Measurements from ENCODE around the gene PTPRN2.

PTPRN2 gene

DNA sequence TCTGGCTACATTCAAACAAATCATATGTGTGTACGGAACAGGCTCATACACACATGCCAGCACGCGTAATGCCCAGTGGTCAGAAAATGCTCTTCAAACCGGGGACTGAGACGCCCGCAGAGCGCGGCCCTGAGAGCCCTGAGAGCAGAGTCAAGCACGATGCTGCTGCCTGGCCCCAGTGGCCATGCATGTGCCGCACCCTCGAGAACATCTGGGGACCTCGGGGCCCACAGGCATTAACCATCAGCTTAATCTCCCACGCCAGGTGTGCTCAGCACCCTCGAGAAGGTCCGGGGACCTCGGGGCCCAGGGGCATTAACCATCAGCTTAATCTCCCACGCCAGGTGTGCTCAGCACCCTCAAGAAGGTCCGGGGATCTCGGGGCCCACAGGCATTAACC is 163.1 kb downstream of the PTPRN2 start:
- DNase-seq (ENCODE audit: low read depth): no peak
- TF ChIP-seq, protein P1, sequence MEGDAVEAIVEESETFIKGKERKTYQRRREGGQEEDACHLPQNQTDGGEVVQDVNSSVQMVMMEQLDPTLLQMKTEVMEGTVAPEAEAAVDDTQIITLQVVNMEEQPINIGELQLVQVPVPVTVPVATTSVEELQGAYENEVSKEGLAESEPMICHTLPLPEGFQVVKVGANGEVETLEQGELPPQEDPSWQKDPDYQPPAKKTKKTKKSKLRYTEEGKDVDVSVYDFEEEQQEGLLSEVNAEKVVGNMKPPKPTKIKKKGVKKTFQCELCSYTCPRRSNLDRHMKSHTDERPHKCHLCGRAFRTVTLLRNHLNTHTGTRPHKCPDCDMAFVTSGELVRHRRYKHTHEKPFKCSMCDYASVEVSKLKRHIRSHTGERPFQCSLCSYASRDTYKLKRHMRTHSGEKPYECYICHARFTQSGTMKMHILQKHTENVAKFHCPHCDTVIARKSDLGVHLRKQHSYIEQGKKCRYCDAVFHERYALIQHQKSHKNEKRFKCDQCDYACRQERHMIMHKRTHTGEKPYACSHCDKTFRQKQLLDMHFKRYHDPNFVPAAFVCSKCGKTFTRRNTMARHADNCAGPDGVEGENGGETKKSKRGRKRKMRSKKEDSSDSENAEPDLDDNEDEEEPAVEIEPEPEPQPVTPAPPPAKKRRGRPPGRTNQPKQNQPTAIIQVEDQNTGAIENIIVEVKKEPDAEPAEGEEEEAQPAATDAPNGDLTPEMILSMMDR (IDR thresholded peaks at IDR 0.05; ENCODE audit: low read depth, low read length): no peak
- TF ChIP-seq, protein P2, sequence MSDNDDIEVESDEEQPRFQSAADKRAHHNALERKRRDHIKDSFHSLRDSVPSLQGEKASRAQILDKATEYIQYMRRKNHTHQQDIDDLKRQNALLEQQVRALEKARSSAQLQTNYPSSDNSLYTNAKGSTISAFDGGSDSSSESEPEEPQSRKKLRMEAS (IDR thresholded peaks at IDR 0.05; ENCODE audit: low read depth, low read length): no peak
- TF ChIP-seq POLR2A (IDR thresholded peaks at IDR 0.05; ENCODE audit: extremely low read depth, insufficient read length): no peak
- TF ChIP-seq MYC (IDR thresholded peaks at IDR 0.05; ENCODE audit: low read depth, low read length): no peak
- H3K4me3 ChIP-seq (ENCODE audit: low read depth, low read length): no peak overlapping the region

DNA sequence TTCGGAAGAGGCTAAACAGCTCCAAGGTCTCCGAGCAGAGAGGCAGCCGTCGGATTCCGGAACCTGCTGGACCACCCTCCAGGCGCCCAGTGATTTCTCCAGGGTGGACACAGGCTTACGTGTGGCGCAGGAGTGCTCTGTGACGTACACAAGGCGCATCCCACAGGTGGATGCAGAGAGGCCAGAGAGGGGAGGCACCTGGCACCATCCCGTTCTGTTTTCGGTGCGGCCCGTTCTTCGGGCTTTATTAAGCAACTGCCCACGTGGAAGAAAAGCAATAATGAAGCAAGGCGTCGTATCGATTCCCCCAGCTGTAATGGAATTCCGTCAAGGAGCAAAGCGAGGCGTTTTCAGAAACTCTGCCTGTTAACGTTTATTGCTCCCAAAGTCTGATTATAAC is 163.6 kb downstream of the PTPRN2 start:
- no peak for DNase-seq (ENCODE audit: low read depth)
- TF ChIP-seq POLR2A (IDR thresholded peaks at IDR 0.05; ENCODE audit: extremely low read depth, insufficient read length) (no peak), MYC (IDR thresholded peaks at IDR 0.05; ENCODE audit: low read depth, low read length) (no peak)
- TF ChIP-seq, protein P2 (IDR thresholded peaks at IDR 0.05; ENCODE audit: low read depth, low read length): no peak
- TF ChIP-seq, protein P1 (IDR thresholded peaks at IDR 0.05; ENCODE audit: low read depth, low read length): no peak
- H3K4me3 ChIP-seq (ENCODE audit: low read depth, low read length): no peak overlapping the region

DNA sequence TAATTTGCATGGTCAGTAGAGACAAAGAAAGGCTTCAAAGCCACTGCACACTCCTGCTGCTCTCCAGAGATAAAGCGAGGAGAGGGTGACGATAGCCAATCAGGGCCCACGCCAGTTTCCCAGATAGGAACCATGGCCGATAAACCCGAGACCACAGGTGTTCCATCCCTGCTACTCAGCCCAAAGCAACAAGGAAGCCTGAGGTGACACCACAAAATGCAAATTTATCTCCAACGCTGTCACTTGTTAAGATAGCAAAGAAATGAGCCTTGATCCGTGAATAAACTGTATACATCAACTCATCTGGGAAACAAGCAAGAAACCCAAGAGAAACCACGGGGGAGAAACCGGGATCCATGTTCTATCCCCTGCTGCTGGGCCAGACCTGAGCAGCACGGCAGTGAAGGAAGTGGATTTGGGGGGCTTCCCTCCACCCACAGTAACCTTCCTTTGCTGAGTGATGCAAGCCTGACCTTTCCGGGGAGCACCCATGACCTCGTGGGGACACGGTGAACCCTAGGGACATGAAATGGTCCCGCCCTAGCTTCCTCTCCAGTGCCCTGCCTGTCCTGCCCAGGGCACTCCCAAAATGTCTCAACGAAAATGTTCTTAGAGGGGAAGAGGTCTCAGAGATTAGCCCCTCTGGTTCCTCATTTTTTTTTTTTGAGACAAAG is 164.6 kb downstream of the PTPRN2 start:
- H3K4me3 ChIP-seq (ENCODE audit: low read depth, low read length): no peak overlapping the region
- DNase-seq (ENCODE audit: low read depth): peak; percentile 72
- TF ChIP-seq POLR2A (IDR thresholded peaks at IDR 0.05; ENCODE audit: extremely low read depth, insufficient read length) (no peak), MYC (IDR thresholded peaks at IDR 0.05; ENCODE audit: low read depth, low read length) (no peak)
- TF ChIP-seq, protein P1 (IDR thresholded peaks at IDR 0.05; ENCODE audit: low read depth, low read length): no peak
- TF ChIP-seq, protein P2 (IDR thresholded peaks at IDR 0.05; ENCODE audit: low read depth, low read length): no peak

DNA sequence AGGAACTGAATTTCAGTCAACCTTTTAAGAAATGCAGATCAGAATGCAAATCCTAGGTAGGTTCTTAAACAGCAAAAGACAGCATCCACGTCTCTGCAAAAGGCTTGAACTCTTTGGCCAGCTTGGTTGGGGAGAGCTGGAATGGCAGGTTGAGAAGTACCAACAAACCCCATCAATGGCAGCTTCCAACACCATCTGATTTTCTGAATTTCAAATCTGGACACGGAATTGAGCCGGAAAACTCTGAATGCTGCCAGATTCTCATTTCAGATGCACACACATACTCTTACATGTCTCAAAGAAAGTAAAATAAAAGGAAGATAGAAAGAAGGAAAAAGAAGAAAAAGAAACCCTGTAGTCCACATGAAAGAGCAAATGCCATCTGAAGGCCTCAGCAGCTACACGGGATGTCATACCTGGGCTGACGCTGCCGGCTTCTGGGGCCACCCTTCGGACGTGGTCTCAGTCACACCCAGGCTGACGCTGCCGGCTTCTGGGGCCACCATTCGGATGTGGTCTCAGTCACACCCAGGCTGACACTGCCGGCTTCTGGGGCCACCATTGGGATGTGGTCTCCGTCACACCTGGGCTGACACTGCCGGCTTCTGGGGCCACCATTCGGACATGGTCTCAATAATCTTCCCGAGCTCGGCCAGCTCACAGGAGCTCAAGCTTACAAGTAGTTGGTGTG is 165.3 kb downstream of the PTPRN2 start:
- no peak overlapping the region for H3K4me3 ChIP-seq (ENCODE audit: low read depth, low read length)
- no peak for DNase-seq (ENCODE audit: low read depth)
- TF ChIP-seq, protein P2 (IDR thresholded peaks at IDR 0.05; ENCODE audit: low read depth, low read length): no peak
- TF ChIP-seq, protein P1 (IDR thresholded peaks at IDR 0.05; ENCODE audit: low read depth, low read length): no peak
- no peak for TF ChIP-seq POLR2A (IDR thresholded peaks at IDR 0.05; ENCODE audit: extremely low read depth, insufficient read length)
- no peak for TF ChIP-seq MYC (IDR thresholded peaks at IDR 0.05; ENCODE audit: low read depth, low read length)

DNA sequence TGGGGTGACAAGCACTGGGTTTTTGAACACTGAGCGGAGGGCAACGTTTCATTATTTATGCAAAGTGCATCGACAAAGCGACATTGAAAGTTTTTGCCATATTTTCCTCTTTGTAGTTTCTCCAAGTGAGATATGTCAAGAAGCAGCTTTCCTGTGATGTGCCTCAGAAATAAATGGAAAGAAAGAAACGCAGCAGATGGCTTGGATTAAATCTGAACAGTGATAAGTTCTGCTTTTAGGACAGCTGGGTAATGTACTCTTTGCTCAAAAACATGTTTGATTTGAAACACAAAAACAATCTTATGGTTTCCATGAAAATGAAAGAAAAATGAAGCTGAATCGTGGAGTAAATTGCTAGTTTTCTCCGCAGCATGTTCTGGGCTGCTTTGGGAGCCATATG is 166.3 kb downstream of the PTPRN2 start:
- TF ChIP-seq, protein P1 (IDR thresholded peaks at IDR 0.05; ENCODE audit: low read depth, low read length): no peak
- TF ChIP-seq POLR2A (IDR thresholded peaks at IDR 0.05; ENCODE audit: extremely low read depth, insufficient read length) (no peak), MYC (IDR thresholded peaks at IDR 0.05; ENCODE audit: low read depth, low read length) (no peak)
- TF ChIP-seq, protein P2 (IDR thresholded peaks at IDR 0.05; ENCODE audit: low read depth, low read length): no peak
- no peak for DNase-seq (ENCODE audit: low read depth)
- H3K4me3 ChIP-seq (ENCODE audit: low read depth, low read length): no peak overlapping the region
